AG04449 (cell line): Measurements from ENCODE around the gene TXNDC11.

Experiments
- CTCF ChIA-PET: fragments of 350-600 bp; formaldehyde crosslinking; extraction: SDS; loops from one replicate; lab custom pipeline; 2021; ENCODE audit warnings: antibody characterized with exemption; lab: Yijun Ruan, JAX
- POLR2A ChIA-PET: fragments of 400-600, 350-600 bp; formaldehyde crosslinking; extraction: SDS; loops from one replicate; lab custom pipeline; 2020; ENCODE audit warnings: antibody characterized with exemption, inconsistent platforms; lab: Yijun Ruan, JAX
- DNase-seq: peaks from one replicate; pipeline ENCODE4 v3.0.0-alpha.2; 2010; ENCODE audit warnings: low read depth, low spot score
- H3K4me3 ChIP-seq: 2 replicates; pipeline ENCODE4 v1.5.1; 2011; ENCODE audit warnings: low read depth, mild to moderate bottlenecking, control low read depth, low read length
- TF ChIP-seq, protein P1 (sequence below): IDR thresholded peaks from one replicate; pipeline ENCODE4 v1.5.1; 2011; ENCODE audit warnings: mild to moderate bottlenecking, moderate library complexity, low read length, control low read depth, inconsistent platforms; ENCODE audit not compliant: insufficient read depth; ENCODE audit errors: missing control alignments

The TXNDC11 gene

DNA sequence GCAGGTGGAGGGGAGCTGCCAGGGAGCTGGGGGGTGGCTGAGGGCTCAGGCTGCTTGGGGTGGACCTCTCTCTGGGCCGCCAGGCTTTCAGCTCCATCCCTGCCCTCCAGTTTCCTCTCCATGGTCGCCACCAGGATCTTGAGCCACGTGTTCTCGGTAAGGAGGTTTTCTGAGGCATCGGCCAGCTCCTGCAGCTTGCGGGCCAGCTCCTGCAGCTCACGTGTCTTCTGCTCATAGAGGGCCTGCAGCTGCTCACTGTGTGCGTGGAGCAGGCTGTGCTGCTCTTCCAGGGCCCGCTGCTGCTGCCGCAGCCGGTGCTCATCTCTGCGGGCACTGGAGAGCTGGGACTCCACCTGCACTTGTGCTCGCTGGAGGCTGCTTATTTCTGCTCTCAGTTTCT, 63.4 kb downstream of the TXNDC11 start:
- DNase-seq: no peak
- TF ChIP-seq, protein P1, sequence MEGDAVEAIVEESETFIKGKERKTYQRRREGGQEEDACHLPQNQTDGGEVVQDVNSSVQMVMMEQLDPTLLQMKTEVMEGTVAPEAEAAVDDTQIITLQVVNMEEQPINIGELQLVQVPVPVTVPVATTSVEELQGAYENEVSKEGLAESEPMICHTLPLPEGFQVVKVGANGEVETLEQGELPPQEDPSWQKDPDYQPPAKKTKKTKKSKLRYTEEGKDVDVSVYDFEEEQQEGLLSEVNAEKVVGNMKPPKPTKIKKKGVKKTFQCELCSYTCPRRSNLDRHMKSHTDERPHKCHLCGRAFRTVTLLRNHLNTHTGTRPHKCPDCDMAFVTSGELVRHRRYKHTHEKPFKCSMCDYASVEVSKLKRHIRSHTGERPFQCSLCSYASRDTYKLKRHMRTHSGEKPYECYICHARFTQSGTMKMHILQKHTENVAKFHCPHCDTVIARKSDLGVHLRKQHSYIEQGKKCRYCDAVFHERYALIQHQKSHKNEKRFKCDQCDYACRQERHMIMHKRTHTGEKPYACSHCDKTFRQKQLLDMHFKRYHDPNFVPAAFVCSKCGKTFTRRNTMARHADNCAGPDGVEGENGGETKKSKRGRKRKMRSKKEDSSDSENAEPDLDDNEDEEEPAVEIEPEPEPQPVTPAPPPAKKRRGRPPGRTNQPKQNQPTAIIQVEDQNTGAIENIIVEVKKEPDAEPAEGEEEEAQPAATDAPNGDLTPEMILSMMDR: no peak
- ChIA-PET CTCF (interaction anchor here (0.9 to 1.9 kb wide), 6 partner anchors 10 to 283 kb away, joined by 3 to 5 read pairs (median 4); no protein-coding TSS in a partner anchor), POLR2A (interaction anchor here (0.6 to 1.7 kb wide), 2 partner anchors 10 to 160 kb away, joined by 3 to 6 read pairs; no protein-coding TSS in a partner anchor)
- no peak overlapping the region for H3K4me3 ChIP-seq

DNA sequence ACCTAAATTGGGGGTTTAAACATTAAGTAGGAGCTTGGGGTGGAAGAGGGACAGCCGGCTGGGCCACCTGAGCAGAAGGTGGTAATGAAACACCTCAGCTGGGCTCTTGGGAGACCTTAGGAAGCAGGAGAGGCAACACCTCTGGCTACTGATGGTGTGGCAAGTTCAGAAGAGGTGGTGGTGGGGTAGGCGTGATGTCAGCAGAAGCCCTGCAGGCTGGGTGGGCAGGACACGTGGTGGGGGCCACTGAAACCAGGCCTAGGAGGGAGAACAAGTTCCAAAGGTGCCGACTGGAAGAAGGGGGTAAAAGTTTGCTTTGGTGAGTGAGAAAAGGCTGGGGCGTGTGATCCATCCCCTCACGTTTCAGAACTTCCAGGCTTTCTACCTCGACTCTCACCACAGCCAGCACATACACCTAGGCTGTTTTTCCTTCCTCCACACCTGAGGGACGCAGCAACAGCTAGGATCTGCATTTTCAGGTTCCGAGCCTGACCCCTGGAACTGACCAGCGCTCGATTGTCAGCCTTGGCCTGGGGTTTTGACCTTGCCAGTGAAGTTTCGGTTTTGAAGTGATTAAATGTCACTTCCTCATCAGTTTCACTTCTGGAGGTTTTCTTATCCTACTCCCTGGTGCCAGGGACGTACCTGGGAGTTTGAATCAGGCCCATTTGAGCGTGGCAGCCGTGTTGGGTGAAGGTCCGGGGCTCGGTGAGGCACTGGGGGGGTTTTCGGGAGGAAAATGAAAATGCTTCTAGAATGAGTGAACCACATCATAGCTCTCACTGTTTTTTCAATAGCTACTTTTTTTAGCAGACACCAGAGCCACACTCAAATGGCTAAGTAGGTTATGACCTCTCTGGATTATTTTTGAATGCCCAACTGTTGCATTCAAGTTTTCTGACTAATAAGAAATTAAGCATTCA, 64.4 kb downstream of the TXNDC11 start:
- ChIA-PET CTCF (interaction anchor here (1.0 to 1.5 kb wide), 3 partner anchors 11 to 271 kb away, joined by 3 to 6 read pairs (median 6); no protein-coding TSS in a partner anchor), POLR2A (interaction anchor here (1.7 kb wide), 1 partner anchor 9 kb away, joined by 6 read pairs; no protein-coding TSS in a partner anchor)
- TF ChIP-seq, protein P1: no peak
- no peak overlapping the region for H3K4me3 ChIP-seq
- DNase-seq: no peak

DNA sequence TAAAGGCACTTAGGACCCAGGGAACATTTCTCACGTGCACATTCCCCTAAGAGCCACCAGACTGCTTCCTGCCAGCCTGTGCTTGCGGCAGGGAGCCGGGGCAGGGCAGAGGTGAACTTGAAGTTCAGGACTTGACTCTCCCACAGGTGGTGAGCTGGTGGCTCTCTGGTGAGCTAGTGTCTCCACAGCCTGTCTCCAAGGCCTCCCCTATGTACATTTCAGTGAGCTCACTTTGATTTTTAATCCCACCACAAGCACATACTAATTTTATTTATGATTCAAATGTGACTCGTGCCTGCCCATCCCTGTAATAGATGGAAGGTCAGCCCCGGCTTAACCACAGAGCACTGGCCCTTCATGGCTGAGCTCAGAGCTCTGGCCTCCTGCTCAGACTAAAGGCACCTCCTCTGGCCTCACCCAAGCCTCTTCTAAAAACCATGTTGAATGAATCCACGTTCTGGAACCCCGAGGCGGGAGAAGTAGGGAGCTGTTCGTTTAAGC, 65.2 kb downstream of the TXNDC11 start:
- CTCF ChIA-PET: interaction anchor here (1.0 to 1.5 kb wide), 4 partner anchors 12 to 714 kb away, joined by 3 to 6 read pairs (median 4); no protein-coding TSS in a partner anchor
- DNase-seq: no peak
- POLR2A ChIA-PET: interaction anchor here (1.7 kb wide), 1 partner anchor 8 kb away, joined by 6 read pairs; no protein-coding TSS in a partner anchor
- H3K4me3 ChIP-seq: no peak overlapping the region
- TF ChIP-seq, protein P1: no peak

DNA sequence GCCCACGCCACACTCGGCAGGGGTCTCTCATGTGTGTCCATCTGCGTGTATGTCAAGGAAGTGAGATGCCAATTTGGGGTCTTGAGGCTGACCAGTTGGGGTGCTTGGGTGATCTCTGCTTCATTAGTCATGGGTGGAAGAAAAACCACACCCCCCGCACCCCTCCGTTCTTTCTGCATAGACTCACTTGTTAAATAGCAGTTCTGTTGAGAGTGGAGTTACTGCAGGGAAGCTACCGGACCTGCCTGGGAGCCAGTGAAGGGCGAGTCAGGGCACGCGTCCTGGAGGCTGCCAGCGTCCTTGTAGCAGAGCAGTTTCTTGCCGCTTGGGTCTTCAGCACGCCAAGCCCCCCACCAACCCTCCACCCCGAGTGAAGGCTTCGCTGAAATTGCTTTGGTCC, 65.9 kb downstream of the TXNDC11 start:
- H3K4me3 ChIP-seq: no peak overlapping the region
- CTCF ChIA-PET: interaction anchor here (1.0 to 1.3 kb wide), 3 partner anchors 13 to 713 kb away, joined by 3 to 6 read pairs (median 3); no protein-coding TSS in a partner anchor
- POLR2A ChIA-PET: no interaction called here
- DNase-seq: no peak
- TF ChIP-seq, protein P1: no peak

DNA sequence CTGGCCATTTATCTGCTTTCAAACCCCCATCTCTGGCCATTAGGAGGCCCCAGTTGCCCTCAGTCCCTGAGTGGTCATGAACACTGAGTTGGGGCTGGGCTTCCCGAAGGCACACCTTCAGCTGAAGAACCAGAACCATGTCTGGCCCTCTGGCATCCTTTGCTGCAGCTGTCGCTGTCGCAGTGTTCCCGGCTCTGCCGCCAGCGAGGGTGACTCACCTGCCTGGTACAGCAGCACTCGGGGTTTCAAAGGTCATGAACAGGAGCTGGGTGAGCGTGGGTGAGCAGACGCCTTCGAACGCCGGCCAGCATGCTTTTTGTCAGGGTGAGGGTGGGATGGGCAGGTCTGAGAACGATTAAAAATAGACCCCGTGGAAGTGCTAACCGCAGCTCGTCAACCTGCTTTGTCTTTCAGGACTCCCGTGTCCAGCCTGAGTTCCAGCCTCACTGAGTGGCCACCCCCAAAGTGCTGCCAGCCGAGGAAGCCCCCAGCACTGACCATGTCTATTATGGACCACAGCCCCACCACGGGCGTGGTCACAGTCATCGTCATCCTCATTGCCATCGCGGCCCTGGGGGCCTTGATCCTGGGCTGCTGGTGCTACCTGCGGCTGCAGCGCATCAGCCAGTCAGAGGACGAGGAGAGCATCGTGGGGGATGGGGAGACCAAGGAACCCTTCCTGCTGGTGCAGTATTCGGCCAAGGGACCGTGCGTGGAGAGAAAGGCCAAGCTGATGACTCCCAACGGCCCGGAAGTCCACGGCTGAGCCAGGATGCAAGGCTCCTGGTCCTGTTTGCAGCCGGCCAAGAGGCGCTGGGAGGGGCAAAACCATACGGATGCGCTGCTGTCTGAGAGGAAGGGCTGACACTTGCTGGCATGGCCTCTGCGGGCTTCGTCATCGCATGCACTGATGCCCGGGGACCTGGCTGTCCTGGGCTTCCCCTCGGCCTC, 66.8 kb downstream of the TXNDC11 start:
- no peak for DNase-seq
- ChIA-PET CTCF (no interaction called here), POLR2A (no interaction called here)
- TF ChIP-seq, protein P1: no peak
- no peak overlapping the region for H3K4me3 ChIP-seq
